Heart left ventricle (tissue), 13 donors: ENCODE measurements around the gene RYK.

Experiments
- POLR2A ChIP-seq, 2 donors: fragments of 450-650 bp; IDR thresholded peaks; one replicate each; pipeline ENCODE4 v1.6.1; 2017; ENCODE audit warnings: antibody characterized with exemption in 2 of 2, mild to moderate bottlenecking in 2 of 2, moderate library complexity in 2 of 2
- TF ChIP-seq, protein P1 (sequence below), 12 donors: fragments of 200-600 bp; sonication (generic) in 4 of 12; IDR thresholded peaks; one replicate each; pipeline versions ENCODE4 v1.5.0 to v1.8.0; 2018 to 2022; ENCODE audit warnings: antibody characterized with exemption in 12 of 12, mild to moderate bottlenecking in 5 of 12
- donor health status: ischemic (EF 13 %, LVEDD 7.1; RV severe dilation, severe dysfunction).
- donor health status: DM: no; HTN: yes; CAD: no.
- donor health status: DM: no; HTN: no; CAD: no.
- donor health status: ischemic (EF 25% LVEDD 6.9; RV normal size, moderate dysfunction).
- donor health status: ischemic (EF 25% LVEDD 5.7; RV mildly dilated, moderate dysfunction).
- donor health status: ischemic (EF 35%, LVEDD 5.7; RV mildly dilated, moderate dysfunction).
- donor health status: nonischemic (EF 11% LVEDD 7.7; RV severe dilation, severe dysfunction).
- donor health status: DM: yes; HTN: yes; CAD: no.
- donor health status: PGD.
- donor health status: ischemic (EF 29% LVEDD 5.4; RV normal size, mild dysfunction).
- donor health status: nonischemic (EF 23%, LVEDD 6.1; RV moderate dilation, normal function).

DNA sequence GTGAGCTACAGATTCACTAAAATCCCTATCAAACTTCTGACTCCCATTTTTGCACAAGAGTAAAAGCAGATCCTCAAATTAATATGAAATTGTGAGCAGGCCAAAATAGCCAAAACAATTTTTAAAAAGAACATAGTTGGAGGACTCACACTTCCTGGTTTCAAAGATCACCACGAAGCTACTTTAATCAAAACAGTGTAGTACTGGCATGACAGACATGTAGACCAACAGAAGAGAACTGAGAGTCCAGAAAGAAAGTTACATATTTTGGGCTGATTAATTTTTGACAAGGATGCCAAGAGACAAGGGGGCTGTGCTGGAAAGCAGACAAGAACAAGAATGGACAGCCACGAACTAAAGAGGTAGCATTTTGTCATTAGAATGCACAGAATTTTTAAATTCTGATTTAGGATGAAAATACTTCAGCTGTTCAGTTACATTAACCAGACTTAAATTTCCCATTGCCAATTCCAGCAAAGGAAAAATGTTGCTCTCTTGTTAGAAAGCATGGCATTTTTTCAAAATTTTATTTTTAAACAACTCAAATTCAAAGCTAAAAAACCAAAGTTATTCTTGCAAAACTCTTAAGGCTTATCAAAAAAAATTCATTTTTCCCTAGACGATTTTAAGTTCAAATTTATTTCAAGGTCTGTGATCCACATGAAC is 14.0 kb downstream of the RYK start:
- TF ChIP-seq, protein P1, sequence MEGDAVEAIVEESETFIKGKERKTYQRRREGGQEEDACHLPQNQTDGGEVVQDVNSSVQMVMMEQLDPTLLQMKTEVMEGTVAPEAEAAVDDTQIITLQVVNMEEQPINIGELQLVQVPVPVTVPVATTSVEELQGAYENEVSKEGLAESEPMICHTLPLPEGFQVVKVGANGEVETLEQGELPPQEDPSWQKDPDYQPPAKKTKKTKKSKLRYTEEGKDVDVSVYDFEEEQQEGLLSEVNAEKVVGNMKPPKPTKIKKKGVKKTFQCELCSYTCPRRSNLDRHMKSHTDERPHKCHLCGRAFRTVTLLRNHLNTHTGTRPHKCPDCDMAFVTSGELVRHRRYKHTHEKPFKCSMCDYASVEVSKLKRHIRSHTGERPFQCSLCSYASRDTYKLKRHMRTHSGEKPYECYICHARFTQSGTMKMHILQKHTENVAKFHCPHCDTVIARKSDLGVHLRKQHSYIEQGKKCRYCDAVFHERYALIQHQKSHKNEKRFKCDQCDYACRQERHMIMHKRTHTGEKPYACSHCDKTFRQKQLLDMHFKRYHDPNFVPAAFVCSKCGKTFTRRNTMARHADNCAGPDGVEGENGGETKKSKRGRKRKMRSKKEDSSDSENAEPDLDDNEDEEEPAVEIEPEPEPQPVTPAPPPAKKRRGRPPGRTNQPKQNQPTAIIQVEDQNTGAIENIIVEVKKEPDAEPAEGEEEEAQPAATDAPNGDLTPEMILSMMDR (IDR thresholded peaks at IDR 0.05), result no peak
- no peak for TF ChIP-seq POLR2A (IDR thresholded peaks at IDR 0.05)
